CD14-positive monocyte (primary cell): Measurements from ENCODE around the gene CNTNAP2. TPM values are rescaled to one million over a fixed set of nuclear protein-coding genes. Genes with fewer than 3 reads are reported as not detected.

Experiments
- DNase-seq, 3 donors: peaks; one replicate each; pipeline ENCODE4 v3.0.0-alpha.2; 2011 to 2022
- H2AFZ ChIP-seq: 2 replicates; pipeline ENCODE4 v1.6.0; 2012; ENCODE audit warnings: mild to moderate bottlenecking, low read depth, low read length, inconsistent platforms; ENCODE audit not compliant: insufficient read depth, poor library complexity, severe bottlenecking
- H3K27ac ChIP-seq, 2 donors: 1 replicate in 1 of 2; 2 replicates in 1 of 2; pipeline ENCODE4 v1.5.1; 2012 to 2013; ENCODE audit warnings: low read length in 2 of 2, control low read depth in 1 of 2, inconsistent platforms in 1 of 2, low read depth in 1 of 2, mild to moderate bottlenecking in 1 of 2
- H3K27me3 ChIP-seq, 2 donors: one replicate each; pipeline versions ENCODE4 v1.6.0 to v1.6.1; 2011 to 2013; ENCODE audit warnings: low read length in 2 of 2; ENCODE audit not compliant: control insufficient read depth in 2 of 2, insufficient read depth in 2 of 2
- H3K36me3 ChIP-seq, 2 donors: replicated peaks in 1 of 2; 1 replicate in 1 of 2; 2 replicates in 1 of 2; pipeline versions ENCODE4 v1.5.1 to v1.6.1; 2012 to 2013; ENCODE audit warnings: low read length in 2 of 2, control low read depth in 1 of 2, inconsistent platforms in 1 of 2, mild to moderate bottlenecking in 1 of 2; ENCODE audit not compliant: insufficient read depth in 2 of 2, control insufficient read depth in 1 of 2
- H3K4me1 ChIP-seq, 2 donors: 1 replicate in 1 of 2; 2 replicates in 1 of 2; pipeline versions ENCODE4 v1.5.1 to v1.6.1; 2012 to 2013; ENCODE audit warnings: low read length in 2 of 2, control low read depth in 1 of 2, inconsistent platforms in 1 of 2, mild to moderate bottlenecking in 1 of 2, moderate library complexity in 1 of 2; ENCODE audit not compliant: insufficient read depth in 2 of 2, control insufficient read depth in 1 of 2
- H3K4me2 ChIP-seq: replicated peaks from 2 replicates; pipeline ENCODE3; 2012; ENCODE audit warnings: low read length, moderate library complexity, mild to moderate bottlenecking; ENCODE audit not compliant: poor library complexity, severe bottlenecking; ENCODE audit errors: extremely low read depth
- H3K4me3 ChIP-seq, 3 experiments: fragments of 200-600 bp in 1 of 3; sonication (generic) in 1 of 3; replicated peaks in 1 of 3; 1 replicate in 2 of 3; 2 replicates in 1 of 3; pipeline ENCODE4 v1.5.1; 2011 to 2013; ENCODE audit warnings: low read length in 3 of 3, mild to moderate bottlenecking in 3 of 3, control low read depth in 2 of 3, low read depth in 2 of 3, inconsistent platforms in 1 of 3, moderate library complexity in 1 of 3
- H3K79me2 ChIP-seq: 2 replicates; pipeline ENCODE4 v1.6.0; 2012; ENCODE audit warnings: mild to moderate bottlenecking, control low read depth, inconsistent platforms, low read length, moderate library complexity; ENCODE audit not compliant: insufficient read depth
- H3K9ac ChIP-seq: 2 replicates; pipeline ENCODE4 v1.6.0; 2017; ENCODE audit warnings: low read length, mild to moderate bottlenecking; ENCODE audit not compliant: insufficient read depth, poor library complexity, severe bottlenecking
- H3K9me3 ChIP-seq, 2 donors: replicated peaks in 1 of 2; 1 replicate in 1 of 2; 2 replicates in 1 of 2; pipeline versions ENCODE4 v1.5.1 to v1.6.1; 2012 to 2013; ENCODE audit warnings: low read length in 2 of 2, control low read depth in 1 of 2; ENCODE audit not compliant: control insufficient read depth in 1 of 2, insufficient read depth in 1 of 2
- H4K20me1 ChIP-seq: 2 replicates; pipeline ENCODE4 v1.6.0; 2012; ENCODE audit warnings: mild to moderate bottlenecking, low read length, control low read depth, moderate library complexity; ENCODE audit not compliant: insufficient read depth
- H3K27ac Mint-ChIP-seq, 7 donors: one replicate each; pipeline ENCODE4 v1.8.0; 2020; ENCODE audit warnings: mild to moderate bottlenecking in 7 of 7, mixed read lengths in 7 of 7, moderate library complexity in 6 of 7, inconsistent platforms in 2 of 7
- H3K27me3 Mint-ChIP-seq, 3 donors: one replicate each; pipeline ENCODE4 v1.8.0; 2021 to 2022; ENCODE audit warnings: low read depth in 3 of 3, mild to moderate bottlenecking in 3 of 3, mixed read lengths in 3 of 3, moderate library complexity in 3 of 3, inconsistent platforms in 1 of 3
- H3K36me3 Mint-ChIP-seq, 2 donors: one replicate each; pipeline ENCODE4 v1.8.0; 2020; ENCODE audit warnings: mixed read lengths in 2 of 2, inconsistent platforms in 1 of 2, mild to moderate bottlenecking in 1 of 2
- H3K4me1 Mint-ChIP-seq: one replicate; pipeline ENCODE4 v1.8.0; 2020; ENCODE audit warnings: mild to moderate bottlenecking, mixed read lengths
- H3K4me3 Mint-ChIP-seq, 2 donors: one replicate each; pipeline ENCODE4 v1.8.0; 2020; ENCODE audit warnings: mild to moderate bottlenecking in 2 of 2, mixed read lengths in 2 of 2, moderate library complexity in 1 of 2
- H3K9me3 Mint-ChIP-seq, 7 donors: one replicate each; pipeline ENCODE4 v1.8.0; 2020 to 2022; ENCODE audit warnings: mixed read lengths in 7 of 7, mild to moderate bottlenecking in 6 of 7, moderate library complexity in 6 of 7, inconsistent platforms in 2 of 7
- CTCF ChIP-seq: fragments of 200-600 bp; IDR thresholded peaks from one replicate; pipeline ENCODE4 v1.8.0; 2022; ENCODE audit warnings: antibody characterized with exemption, mild to moderate bottlenecking
- WGBS: methylation state at CpG from one replicate; pipeline ENCODE4 v1.1.5; 2013; ENCODE audit warnings: missing lambda C conversion rate; ENCODE audit not compliant: insufficient coverage; 5-methylcytosine and 5-hydroxymethylcytosine counted together
- intact Hi-C, 2 donors: fragments of 100-400 bp; cut with micrococcal nuclease; formaldehyde crosslinking; loops; one replicate each; pipeline versions ENCODE4 v1.15.0 to v1.15.1; 2023
- polyA plus RNA-seq, 3 donors: library from polyadenylated mRNA; depleted of rRNA in 1 of 3; unstranded in 2 of 3; stranded (reverse) in 1 of 3; fragments of 300-500 nt in 2 of 3; fragments of >200 nt in 1 of 3; fragmentation: Illumina TruSeq in 2 of 3; gene quantifications; 1 replicate in 2 of 3; 2 replicates in 1 of 3; pipeline ENCODE4 v1.2.3, GENCODE V29; 2012 to 2021

The CNTNAP2 gene
- polyA plus RNA-seq, 3 donors, result 0.01 TPM; not detected in 2

GRCh38 chr7:148173369-148173768, 2056.8 kb downstream of the CNTNAP2 start:
- Histone ChIP-seq H4K20me1 (no peaks in the 10 kb centered on the region), H3K79me2 (no peaks in the 10 kb centered on the region), H3K27ac (no peak overlapping the region), H2AFZ (no peak overlapping the region), H3K4me2 (no peak overlapping the region), H3K36me3 (no peaks in the 10 kb centered on the region), H3K9ac (no peak overlapping the region), H3K27me3 (no peaks in the 10 kb centered on the region), H3K4me3 (no peak overlapping the region), H3K4me1 (no peaks in the 10 kb centered on the region), H3K9me3 (no peaks in the 10 kb centered on the region)
- intact Hi-C loops, result no loop called here
- Mint-ChIP-seq H3K4me1 (no peaks in the 10 kb centered on the region), H3K27me3 (peaks cover 0 to 3% (median 2%) of the 10 kb centered on the region in 3 donors), H3K4me3 (no peak overlapping the region), H3K36me3 (no peaks in the 10 kb centered on the region), H3K27ac (no peak overlapping the region), H3K9me3 (peaks cover 0 to 3% (median 0%) of the 10 kb centered on the region in 7 donors)
- no peak for DNase-seq
- 100% methylated on average over 1 of the region's 3 CpGs for WGBS
- no peak for TF ChIP-seq CTCF

- no peaks in the 10 kb centered on the region for H3K9me3 ChIP-seq
- WGBS, result 80% methylated on average over 1 of the region's 8 CpGs
- no peaks in the 10 kb centered on the region for H3K4me1 Mint-ChIP-seq
- H3K36me3 Mint-ChIP-seq, result no peaks in the 10 kb centered on the region
- no peaks in the 10 kb centered on the region for H3K27me3 ChIP-seq
- no peaks in the 10 kb centered on the region for H3K79me2 ChIP-seq
- no peak overlapping the region for H3K9ac ChIP-seq
- TF ChIP-seq CTCF, result no peak
- H3K9me3 Mint-ChIP-seq, result peaks cover 0 to 3% (median 2%) of the 10 kb centered on the region in 7 donors
- no peak overlapping the region for H3K27ac Mint-ChIP-seq
- no peak overlapping the region for H3K4me3 ChIP-seq
- intact Hi-C loops, result no loop called here
- H3K27ac ChIP-seq, result no peak overlapping the region
- H4K20me1 ChIP-seq, result no peaks in the 10 kb centered on the region
- no peak overlapping the region for H2AFZ ChIP-seq
- no peaks in the 10 kb centered on the region for H3K36me3 ChIP-seq
- H3K4me2 ChIP-seq, result no peak overlapping the region
- H3K27me3 Mint-ChIP-seq, result peaks cover 0 to 3% (median 3%) of the 10 kb centered on the region in 3 donors
- H3K4me1 ChIP-seq, result no peaks in the 10 kb centered on the region
- H3K4me3 Mint-ChIP-seq, result no peak overlapping the region
- DNase-seq, result no peak
These were observed 2057.8 kb downstream of the CNTNAP2 start for GRCh38 chr7:148174376-148174775.
